Stomach (tissue), 9 donors: ENCODE data around the gene FHOD1. TPM values are rescaled to one million over a fixed set of nuclear protein-coding genes. Genes with fewer than 3 reads are reported as not detected.
A peak's percentile ranks its signal among the peaks of the same experiment; 100 is the strongest.

ENCODE experiments used
- DNase-seq, 2 donors: peaks; one replicate each; pipeline versions ENCODE4 v3.0.0 to v3.0.0-alpha.2; 2013 to 2019
- H3K27ac ChIP-seq, 5 donors: fragments of 200-600 bp in 4 of 5; sonication (generic) in 4 of 5; one replicate each; pipeline ENCODE4 v1.5.1; 2013 to 2019; ENCODE audit warnings: mild to moderate bottlenecking in 1 of 5, moderate library complexity in 1 of 5
- H3K27me3 ChIP-seq, 3 donors: fragments of 200-600 bp; sonication (generic); one replicate each; pipeline ENCODE4 v1.5.1; 2017 to 2019; ENCODE audit warnings: mixed run types in 1 of 3
- H3K36me3 ChIP-seq, 4 donors: fragments of 200-600 bp; sonication (generic); 1 replicate in 3 of 4; 2 replicates in 1 of 4; pipeline ENCODE4 v1.5.1; 2016 to 2019
- H3K4me1 ChIP-seq, 4 donors: fragments of 200-600 bp; sonication (generic); one replicate each; pipeline ENCODE4 v1.5.1; 2016 to 2019
- H3K4me3 ChIP-seq, 4 donors: fragments of 200-600 bp; sonication (generic) in 3 of 4; one replicate each; pipeline ENCODE4 v1.5.1; 2016 to 2019; ENCODE audit warnings: mild to moderate bottlenecking in 1 of 4
- H3K9me3 ChIP-seq, 4 donors: fragments of 200-600 bp; sonication (generic); one replicate each; pipeline ENCODE4 v1.5.1; 2016 to 2019
- EP300 ChIP-seq: sonication (generic); formaldehyde crosslinking; IDR thresholded peaks from one replicate; pipeline ENCODE4 v1.6.1; 2017; ENCODE audit warnings: antibody characterized with exemption
- POLR2A ChIP-seq, 4 donors: fragments of 450-650 bp; IDR thresholded peaks; one replicate each; pipeline ENCODE4 v1.6.1; 2016; ENCODE audit warnings: antibody characterized with exemption in 4 of 4, control low read depth in 2 of 4, mild to moderate bottlenecking in 1 of 4, moderate library complexity in 1 of 4
- POLR2AphosphoS5 ChIP-seq, 3 donors: sonication (generic); formaldehyde crosslinking; IDR thresholded peaks; one replicate each; pipeline ENCODE4 v1.6.1; 2016; ENCODE audit warnings: antibody characterized with exemption in 3 of 3
- WGBS, 5 donors: extraction: QIAGEN DNeasy Blood & Tissue Kit in 3 of 5; methylation state at CpG; one replicate each; pipeline versions ENCODE4 v1.1.5 to v1.1.7; 2013 to 2018; 5-methylcytosine and 5-hydroxymethylcytosine counted together
- intact Hi-C: fragments of 100-400 bp; cut with DNase I; formaldehyde crosslinking; loops from one replicate; pipeline ENCODE4 v1.15.1; 2023; ENCODE audit warnings: low total_unique reads
- polyA plus RNA-seq, 3 donors: library from polyadenylated mRNA; stranded (reverse); fragments of 200-250 nt; gene quantifications; one replicate each; pipeline ENCODE4 v1.2.3, GENCODE V29; 2013
- total RNA-seq, 5 donors: library from RNA; depleted of rRNA; stranded (reverse); fragments of >200 nt; gene quantifications; one replicate each; pipeline versions ENCODE4 v1.1.0 to v1.2.3, GENCODE V29; 2014 to 2016
- TF ChIP-seq, protein P1 (sequence below), 7 experiments: fragments of 450-650 bp in 4 of 7; fragments of 200-600 bp in 3 of 7; sonication (generic) in 3 of 7; IDR thresholded peaks; one replicate each; pipeline ENCODE4 v1.5.1; 2016 to 2019; ENCODE audit warnings: antibody characterized with exemption in 7 of 7, control low read depth in 2 of 7, mild to moderate bottlenecking in 1 of 7
- donor health status: healthy with polysubstance abuse.
- donor health status: Bipolar disorder and iron deficiency.
- donor health status: healthy.

Gene FHOD1
- total and polyA plus RNA-seq, 8 donors = 6.1 to 101 (median 17.5) TPM

GRCh38 chr16:67248401-67249177, 1.3 kb upstream of the FHOD1 start, which contains the start of gene SLC9A5:
Gene SLC9A5, plus strand, starts transcription at chr16:67248979. Its CDS starts 36 bp downstream, at chr16:67249015.
- intact Hi-C loops = no loop called here
- Histone ChIP-seq H3K27ac (peak within 1 kb of the TSS in 4 of 5 donors; percentile 87 to 95 (median 90)), H3K27me3 (peaks cover 0 to 48% (median 19%) of the 10 kb centered on the region in 3 donors), H3K36me3 (no peaks in the 10 kb centered on the region), H3K9me3 (no peaks in the 10 kb centered on the region), H3K4me1 (peaks cover 39 to 54% (median 51%) of the 10 kb centered on the region in 4 donors), H3K4me3 (peak within 1 kb of the TSS; percentile 64 to 85 (median 78))
- DNase-seq = peak in 1 of 2 donors; percentile 69
- WGBS, 5 donors = 0 to 2% (median 1%) methylated on average over 37 to 75 of the region's 75 CpGs
- TF ChIP-seq, protein P1, sequence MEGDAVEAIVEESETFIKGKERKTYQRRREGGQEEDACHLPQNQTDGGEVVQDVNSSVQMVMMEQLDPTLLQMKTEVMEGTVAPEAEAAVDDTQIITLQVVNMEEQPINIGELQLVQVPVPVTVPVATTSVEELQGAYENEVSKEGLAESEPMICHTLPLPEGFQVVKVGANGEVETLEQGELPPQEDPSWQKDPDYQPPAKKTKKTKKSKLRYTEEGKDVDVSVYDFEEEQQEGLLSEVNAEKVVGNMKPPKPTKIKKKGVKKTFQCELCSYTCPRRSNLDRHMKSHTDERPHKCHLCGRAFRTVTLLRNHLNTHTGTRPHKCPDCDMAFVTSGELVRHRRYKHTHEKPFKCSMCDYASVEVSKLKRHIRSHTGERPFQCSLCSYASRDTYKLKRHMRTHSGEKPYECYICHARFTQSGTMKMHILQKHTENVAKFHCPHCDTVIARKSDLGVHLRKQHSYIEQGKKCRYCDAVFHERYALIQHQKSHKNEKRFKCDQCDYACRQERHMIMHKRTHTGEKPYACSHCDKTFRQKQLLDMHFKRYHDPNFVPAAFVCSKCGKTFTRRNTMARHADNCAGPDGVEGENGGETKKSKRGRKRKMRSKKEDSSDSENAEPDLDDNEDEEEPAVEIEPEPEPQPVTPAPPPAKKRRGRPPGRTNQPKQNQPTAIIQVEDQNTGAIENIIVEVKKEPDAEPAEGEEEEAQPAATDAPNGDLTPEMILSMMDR (IDR thresholded peaks at IDR 0.05) = peak in 1 of 7 experiments; percentile 24
- no peak for TF ChIP-seq POLR2A (IDR thresholded peaks at IDR 0.05)

- Histone ChIP-seq H3K9me3 (no peaks in the 10 kb centered on the region), H3K27ac (peak overlapping the region in 2 of 5 donors; percentile 1 to 87), H3K4me1 (peaks cover 42 to 60% (median 51%) of the 10 kb centered on the region in 4 donors), H3K36me3 (no peaks in the 10 kb centered on the region), H3K27me3 (peaks cover 0 to 48% (median 19%) of the 10 kb centered on the region in 3 donors), H3K4me3 (peak overlapping the region; percentile 64 to 85 (median 78))
- TF ChIP-seq POLR2A (IDR thresholded peaks at IDR 0.05) (no peak), POLR2AphosphoS5 (IDR thresholded peaks at IDR 0.05) (no peak), EP300 (no peak)
- TF ChIP-seq, protein P1 (IDR thresholded peaks at IDR 0.05) = no peak
- no peak for DNase-seq
- intact Hi-C loops = no loop called here
- 4 to 12% (median 5%) methylated on average over 5 to 7 of the region's 7 CpGs for WGBS, 5 donors
These were observed 756 bp upstream of the FHOD1 start for GRCh38 chr16:67248073-67248400.

DNA sequence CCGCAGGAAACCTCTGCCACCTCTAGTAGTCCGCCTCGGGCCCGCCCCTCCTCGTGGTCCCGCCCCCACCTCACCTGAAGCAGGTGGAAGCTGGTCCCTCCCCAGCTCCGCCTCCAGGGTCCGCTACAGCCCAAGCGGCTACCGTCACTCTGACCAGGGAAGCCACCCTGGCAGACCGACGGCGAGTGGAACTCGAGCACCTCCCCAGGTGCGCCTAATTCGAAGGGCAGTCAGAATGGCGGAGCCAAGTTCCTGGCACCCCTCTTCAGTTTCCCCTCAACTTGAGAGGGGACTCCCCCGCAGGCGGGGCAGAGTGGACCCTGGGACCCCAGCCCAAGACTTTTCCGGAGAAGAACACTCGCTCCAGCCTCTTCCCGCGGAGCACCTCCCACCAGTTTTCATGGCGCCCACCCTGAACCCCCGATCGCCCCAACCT, 507 bp downstream of the FHOD1 start:
- DNase-seq = peak; percentile 93 to 95
- Histone ChIP-seq H3K27ac (peak overlapping the region; percentile 87 to 95 (median 89)), H3K4me3 (peak overlapping the region; percentile 64 to 85 (median 78)), H3K27me3 (peaks cover 0 to 39% (median 19%) of the 10 kb centered on the region in 3 donors), H3K4me1 (peaks cover 46 to 71% (median 61%) of the 10 kb centered on the region in 4 donors), H3K9me3 (no peaks in the 10 kb centered on the region), H3K36me3 (no peaks in the 10 kb centered on the region)
- TF ChIP-seq, protein P1 (IDR thresholded peaks at IDR 0.05) = peak in 1 of 7 experiments; percentile 20
- TF ChIP-seq EP300 (no peak), POLR2AphosphoS5 (IDR thresholded peaks at IDR 0.05) (peak in 2 of 3 donors; percentile 93 to 95), POLR2A (IDR thresholded peaks at IDR 0.05) (peak in 2 of 4 donors; percentile 62)
- WGBS, 5 donors = 0 to 1% (median 0%) methylated on average over 17 to 26 of the region's 26 CpGs
- intact Hi-C loops = no loop called here

DNA sequence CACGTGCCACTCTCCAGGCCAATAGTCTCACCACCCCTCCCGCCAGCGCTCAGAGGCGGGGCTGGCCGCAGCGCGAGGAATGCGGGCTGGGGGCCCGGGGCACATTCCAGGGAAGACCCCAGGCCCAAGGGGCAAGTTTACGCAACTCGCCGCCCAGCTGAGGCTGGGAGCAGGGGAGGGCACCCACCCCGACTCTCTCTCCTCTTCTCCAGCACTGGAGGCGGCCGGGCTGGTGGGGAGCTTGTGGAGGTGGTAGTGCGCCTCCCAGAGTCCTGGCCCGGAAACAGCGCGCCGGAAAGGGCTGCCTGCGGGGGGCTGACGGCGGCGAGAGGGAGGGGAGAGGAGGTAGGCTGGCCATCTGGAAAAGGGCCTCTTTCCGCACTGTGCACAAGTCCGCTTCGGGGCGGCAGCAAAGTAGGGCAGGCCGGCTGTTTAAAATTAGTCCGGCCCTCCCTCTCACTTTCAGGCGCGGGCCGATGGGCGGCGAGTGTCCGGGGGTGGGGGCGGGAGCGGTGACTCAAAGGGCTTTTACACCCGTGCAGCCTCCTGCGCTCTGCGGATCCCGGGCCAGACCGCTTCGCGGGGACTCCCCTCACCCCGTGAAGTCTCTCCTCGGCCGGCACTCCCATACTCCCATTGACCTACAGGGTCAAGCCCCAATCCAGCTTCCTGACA, 1.1 kb downstream of the FHOD1 start:
- peak; percentile 69 to 93 for DNase-seq
- intact Hi-C loops = no loop called here
- 0 to 1% (median 1%) methylated on average over 17 to 48 of the region's 48 CpGs for WGBS, 5 donors

More for the DNA sequence above, 1.1 kb downstream of the FHOD1 start:
- peaks cover 51 to 77% (median 67%) of the 10 kb centered on the region in 4 donors for H3K4me1 ChIP-seq
- peak overlapping the region; percentile 64 to 85 (median 78) for H3K4me3 ChIP-seq
- no peaks in the 10 kb centered on the region for H3K9me3 ChIP-seq
- peaks cover 0 to 34% (median 19%) of the 10 kb centered on the region in 3 donors for H3K27me3 ChIP-seq
- H3K27ac ChIP-seq = peak overlapping the region; percentile 87 to 95 (median 89)
- TF ChIP-seq, protein P1 (IDR thresholded peaks at IDR 0.05) = peak in 1 of 7 experiments; percentile 36
- TF ChIP-seq POLR2A (IDR thresholded peaks at IDR 0.05) = no peak
- peak in 1 of 3 donors; percentile 12 for TF ChIP-seq POLR2AphosphoS5 (IDR thresholded peaks at IDR 0.05)
- no peaks in the 10 kb centered on the region for H3K36me3 ChIP-seq
